ENCODE measurements around the gene IGSF6. TPM values are rescaled to one million over a fixed set of nuclear protein-coding genes. Genes with fewer than 3 reads are reported as not detected.

Gene IGSF6
- total and polyA plus RNA-seq, 2 donors (not counting 1 experiment from before 2014, with no cell fraction given): 0.33 to 1.3 TPM

GRCh38 chr16:21698169-21699032, 46.0 kb upstream of the IGSF6 start:
- no peaks in the 10 kb centered on the region for H3K79me2 ChIP-seq (ENCODE audit: control insufficient read depth, insufficient read depth, low read length)
- peaks cover 4% of the 10 kb centered on the region in 2 donors for H3K4me1 ChIP-seq (ENCODE audit: control insufficient read depth in 2 of 2, insufficient read depth in 2 of 2, low read length in 2 of 2)
- H2AFZ ChIP-seq (ENCODE audit: insufficient read depth, low read depth, low read length, poor library complexity, severe bottlenecking): no peak overlapping the region
- WGBS (ENCODE audit: insufficient coverage): 89% methylated on average over 3 of the region's 9 CpGs
- no peak overlapping the region for H3K4me3 ChIP-seq (ENCODE audit: control extremely low read depth in 1 of 5, extremely low read depth in 1 of 5, insufficient read depth in 1 of 5, low read depth in 2 of 5, low read length in 4 of 5)
- no peaks in the 10 kb centered on the region for H4K20me1 ChIP-seq (ENCODE audit: control insufficient read depth, insufficient read depth, low read length, poor library complexity, severe bottlenecking)
- DNase-seq (no peak), ATAC-seq (ENCODE audit: low read depth) (no peak)
- Mint-ChIP-seq H3K27ac (no peak overlapping the region), H3K4me3 (no peak overlapping the region), H3K9me3 (ENCODE audit: insufficient read depth) (no peaks in the 10 kb centered on the region), H3K4me1 (peaks cover 5% of the 10 kb centered on the region), H3K27me3 (peaks cover 22% of the 10 kb centered on the region)
- no peak overlapping the region for H3K27ac ChIP-seq (ENCODE audit: low read length in 2 of 2)
- ChIA-PET CTCF (interaction anchor here (0.8 to 1.7 kb wide), 5 partner anchors 11 to 114 kb away, joined by 3 to 6 read pairs (median 5); no protein-coding TSS in a partner anchor), POLR2A (no interaction called here)
- intact Hi-C loops (cut with micrococcal nuclease): no loop called here
- no peak overlapping the region for H3K4me2 ChIP-seq (replicated peaks; ENCODE audit: low read depth, low read length, poor library complexity, severe bottlenecking)
- no peak for TF ChIP-seq CTCF (IDR thresholded peaks at IDR 0.05)
- TF ChIP-seq EZH2 (IDR thresholded peaks at IDR 0.05; ENCODE audit: borderline replicate concordance, insufficient read depth, low read depth, low read length, poor library complexity, severe bottlenecking): no peak
- H3K9me3 ChIP-seq (ENCODE audit: control extremely low read depth in 1 of 3, control insufficient read depth in 2 of 3, insufficient read depth in 1 of 3, low read length in 2 of 3): peaks cover 0 to 2% (median 0%) of the 10 kb centered on the region in 3 donors
- H3K27me3 ChIP-seq (replicated peaks in 1 of 4; ENCODE audit: control extremely low read depth in 1 of 4, control insufficient read depth in 3 of 4, insufficient read depth in 4 of 4, low read length in 3 of 4): peaks cover 0 to 6% (median 1%) of the 10 kb centered on the region in 4 experiments
- H3K9ac ChIP-seq (ENCODE audit: low read length): no peak overlapping the region
- no peaks in the 10 kb centered on the region for H3K36me3 ChIP-seq (replicated peaks in 1 of 2; ENCODE audit: control extremely low read depth in 1 of 2, control insufficient read depth in 1 of 2, extremely low read depth in 1 of 2, insufficient read depth in 2 of 2, low read length in 1 of 2)

- Mint-ChIP-seq H3K4me1 (no peaks in the 10 kb centered on the region), H3K27me3 (peaks cover 16% of the 10 kb centered on the region), H3K4me3 (no peak overlapping the region), H3K27ac (no peak overlapping the region), H3K9me3 (ENCODE audit: insufficient read depth) (no peaks in the 10 kb centered on the region)
- Histone ChIP-seq H3K9ac (ENCODE audit: low read length) (no peak overlapping the region), H3K9me3 (ENCODE audit: control extremely low read depth in 1 of 3, control insufficient read depth in 2 of 3, insufficient read depth in 1 of 3, low read length in 2 of 3) (peaks cover 0 to 2% (median 0%) of the 10 kb centered on the region in 3 donors), H2AFZ (ENCODE audit: insufficient read depth, low read depth, low read length, poor library complexity, severe bottlenecking) (no peak overlapping the region), H3K4me1 (ENCODE audit: control insufficient read depth in 2 of 2, insufficient read depth in 2 of 2, low read length in 2 of 2) (no peaks in the 10 kb centered on the region), H3K79me2 (ENCODE audit: control insufficient read depth, insufficient read depth, low read length) (no peaks in the 10 kb centered on the region), H3K4me3 (ENCODE audit: control extremely low read depth in 1 of 5, extremely low read depth in 1 of 5, insufficient read depth in 1 of 5, low read depth in 2 of 5, low read length in 4 of 5) (no peak overlapping the region), H3K4me2 (replicated peaks; ENCODE audit: low read depth, low read length, poor library complexity, severe bottlenecking) (no peak overlapping the region), H3K36me3 (replicated peaks in 1 of 2; ENCODE audit: control extremely low read depth in 1 of 2, control insufficient read depth in 1 of 2, extremely low read depth in 1 of 2, insufficient read depth in 2 of 2, low read length in 1 of 2) (no peaks in the 10 kb centered on the region), H3K27me3 (replicated peaks in 1 of 4; ENCODE audit: control extremely low read depth in 1 of 4, control insufficient read depth in 3 of 4, insufficient read depth in 4 of 4, low read length in 3 of 4) (peaks cover 0 to 2% (median under 1%) of the 10 kb centered on the region in 4 experiments), H4K20me1 (ENCODE audit: control insufficient read depth, insufficient read depth, low read length, poor library complexity, severe bottlenecking) (no peaks in the 10 kb centered on the region), H3K27ac (ENCODE audit: low read length in 2 of 2) (no peak overlapping the region)
- intact Hi-C loops (cut with micrococcal nuclease): no loop called here
- ChIA-PET CTCF (interaction anchor here (1.0 to 1.7 kb wide), 2 partner anchors 12 to 52 kb away, joined by 3 to 5 read pairs; no protein-coding TSS in a partner anchor), POLR2A (no interaction called here)
- no peak for TF ChIP-seq EZH2 (IDR thresholded peaks at IDR 0.05; ENCODE audit: borderline replicate concordance, insufficient read depth, low read depth, low read length, poor library complexity, severe bottlenecking)
- no peak for TF ChIP-seq CTCF (IDR thresholded peaks at IDR 0.05)
- DNase-seq (no peak), ATAC-seq (ENCODE audit: low read depth) (no peak)
- 90% methylated on average over 2 of the region's 5 CpGs for WGBS (ENCODE audit: insufficient coverage)
Observed at GRCh38 chr16:21697032-21697431, 44.6 kb upstream of the IGSF6 start.

Data from B cell (primary cell).